Activated T-cell treated with anti-CD3 and anti-CD28 coated beads, Interleukin-2, amount 50 U/mL, for 72 hours (primary cell): ENCODE measurements around the gene GAL3ST2. TPM values are rescaled to one million over a fixed set of nuclear protein-coding genes. Genes with fewer than 3 reads are reported as not detected.

Source experiments
- ATAC-seq, 2 donors: fragments of 150-1000 bp; cut with Tn5 transposase; replicated peaks in 1 of 2; 2 replicates each; pipeline ENCODE4 v1.10.0; 2021; ENCODE audit warnings: moderate library complexity in 2 of 2, mild to moderate bottlenecking in 1 of 2
- DNase-seq, 2 donors: peaks; one replicate each; pipeline ENCODE4 v3.0.0; 2021 to 2022; ENCODE audit warnings: mixed read lengths in 1 of 2
- H3K27ac Mint-ChIP-seq: one replicate; pipeline ENCODE4 v1.8.0; 2022; ENCODE audit warnings: mild to moderate bottlenecking, moderate library complexity, mixed read lengths
- H3K27me3 Mint-ChIP-seq: one replicate; pipeline ENCODE4 v1.8.0; 2022; ENCODE audit warnings: low read depth, mixed read lengths
- H3K36me3 Mint-ChIP-seq, 2 donors: one replicate each; pipeline ENCODE4 v1.8.0; 2022; ENCODE audit warnings: mixed read lengths in 2 of 2, mild to moderate bottlenecking in 1 of 2; ENCODE audit not compliant: insufficient read depth in 2 of 2
- H3K4me1 Mint-ChIP-seq: one replicate; pipeline ENCODE4 v1.8.0; 2022; ENCODE audit warnings: low read depth, mixed read lengths
- H3K4me3 Mint-ChIP-seq, 2 donors: one replicate each; pipeline ENCODE4 v1.8.0; 2022; ENCODE audit warnings: mild to moderate bottlenecking in 2 of 2, mixed read lengths in 2 of 2, moderate library complexity in 2 of 2
- H3K9me3 Mint-ChIP-seq, 2 donors: one replicate each; pipeline ENCODE4 v1.8.0; 2022; ENCODE audit warnings: mixed read lengths in 2 of 2
- total RNA-seq, 2 donors: library from RNA; stranded (reverse); gene quantifications; one replicate each; pipeline ENCODE4 v1.2.3, GENCODE V29; 2022

GAL3ST2 gene
- total RNA-seq, 2 donors from 2014 or later, result 0.53 to 0.82 TPM

GRCh38 chr2:241842067-241842415 lies 65.4 kb downstream of the GAL3ST2 start:
- ATAC-seq (no peak), DNase-seq (no peak)
- H3K9me3 Mint-ChIP-seq, result no peaks in the 10 kb centered on the region
- peaks cover 23% of the 10 kb centered on the region for H3K27me3 Mint-ChIP-seq
- H3K27ac Mint-ChIP-seq, result no peak overlapping the region
- H3K36me3 Mint-ChIP-seq, result peaks cover 2 to 8% of the 10 kb centered on the region in 2 donors
- peaks cover 40% of the 10 kb centered on the region for H3K4me1 Mint-ChIP-seq
- H3K4me3 Mint-ChIP-seq, result no peak overlapping the region

- H3K27me3 Mint-ChIP-seq, result peaks cover 17% of the 10 kb centered on the region
- peak overlapping the region; percentile 70 to 82 for H3K4me3 Mint-ChIP-seq
- peaks cover 2 to 8% of the 10 kb centered on the region in 2 donors for H3K36me3 Mint-ChIP-seq
- ATAC-seq (peak; percentile 30 to 45), DNase-seq (peak; percentile 66 to 68)
- H3K9me3 Mint-ChIP-seq, result no peaks in the 10 kb centered on the region
- H3K27ac Mint-ChIP-seq, result peak overlapping the region; percentile 47
- peaks cover 36% of the 10 kb centered on the region for H3K4me1 Mint-ChIP-seq
These were observed 66.1 kb downstream of the GAL3ST2 start for GRCh38 chr2:241842620-241843211.

GRCh38 chr2:241843321-241844065 lies 66.9 kb downstream of the GAL3ST2 start:
- Mint-ChIP-seq H3K27ac (peak overlapping the region; percentile 47), H3K4me3 (peak overlapping the region; percentile 70 to 82), H3K9me3 (no peaks in the 10 kb centered on the region), H3K36me3 (peaks cover 2 to 8% of the 10 kb centered on the region in 2 donors), H3K27me3 (peaks cover 9% of the 10 kb centered on the region), H3K4me1 (peaks cover 36% of the 10 kb centered on the region)
- ATAC-seq (no peak), DNase-seq (no peak)

- Mint-ChIP-seq H3K36me3 (peaks cover 2 to 8% of the 10 kb centered on the region in 2 donors), H3K4me3 (peak overlapping the region; percentile 61), H3K4me1 (peaks cover 36% of the 10 kb centered on the region), H3K27me3 (peaks cover 5% of the 10 kb centered on the region), H3K9me3 (no peaks in the 10 kb centered on the region), H3K27ac (peak overlapping the region; percentile 70)
- ATAC-seq (peak; percentile 91 to 92), DNase-seq (peak; percentile 94 to 95)
These were observed 67.6 kb downstream of the GAL3ST2 start for GRCh38 chr2:241844066-241844728.

GRCh38 chr2:241844831-241845578 lies 68.4 kb downstream of the GAL3ST2 start:
- no peak for ATAC-seq
- Mint-ChIP-seq H3K4me1 (peaks cover 36% of the 10 kb centered on the region), H3K9me3 (no peaks in the 10 kb centered on the region), H3K27me3 (no peaks in the 10 kb centered on the region), H3K4me3 (peak overlapping the region; percentile 61), H3K27ac (peak overlapping the region; percentile 94), H3K36me3 (peaks cover 2 to 8% of the 10 kb centered on the region in 2 donors)
- no peak for DNase-seq

- Mint-ChIP-seq H3K36me3 (peaks cover 2 to 8% of the 10 kb centered on the region in 2 donors), H3K27me3 (no peaks in the 10 kb centered on the region), H3K4me3 (peak overlapping the region; percentile 61), H3K4me1 (peaks cover 36% of the 10 kb centered on the region), H3K9me3 (no peaks in the 10 kb centered on the region), H3K27ac (peak overlapping the region; percentile 48)
- DNase-seq (no peak), ATAC-seq (no peak)
These were observed 69.8 kb downstream of the GAL3ST2 start for GRCh38 chr2:241846406-241846805.

GRCh38 chr2:241848761-241849615 lies 72.4 kb downstream of the GAL3ST2 start:
- Mint-ChIP-seq H3K9me3 (no peaks in the 10 kb centered on the region), H3K36me3 (peaks cover 2 to 8% of the 10 kb centered on the region in 2 donors), H3K27me3 (no peaks in the 10 kb centered on the region), H3K4me3 (no peak overlapping the region), H3K4me1 (peaks cover 26% of the 10 kb centered on the region), H3K27ac (no peak overlapping the region)
- no peak for DNase-seq
- ATAC-seq, result no peak

- no peaks in the 10 kb centered on the region for H3K27me3 Mint-ChIP-seq
- ATAC-seq (no peak), DNase-seq (no peak)
- H3K4me3 Mint-ChIP-seq, result no peak overlapping the region
- H3K9me3 Mint-ChIP-seq, result no peaks in the 10 kb centered on the region
- peaks cover 2 to 8% of the 10 kb centered on the region in 2 donors for H3K36me3 Mint-ChIP-seq
- H3K27ac Mint-ChIP-seq, result no peak overlapping the region
- H3K4me1 Mint-ChIP-seq, result peaks cover 19% of the 10 kb centered on the region
These were observed 73.3 kb downstream of the GAL3ST2 start for GRCh38 chr2:241849616-241850543.

GRCh38 chr2:241850544-241851324 lies 74.1 kb downstream of the GAL3ST2 start:
- ATAC-seq (no peak), DNase-seq (no peak)
- peaks cover 2 to 8% of the 10 kb centered on the region in 2 donors for H3K36me3 Mint-ChIP-seq
- H3K4me1 Mint-ChIP-seq, result peaks cover 13% of the 10 kb centered on the region
- no peaks in the 10 kb centered on the region for H3K27me3 Mint-ChIP-seq
- H3K4me3 Mint-ChIP-seq, result no peak overlapping the region
- H3K9me3 Mint-ChIP-seq, result no peaks in the 10 kb centered on the region
- H3K27ac Mint-ChIP-seq, result no peak overlapping the region

GRCh38 chr2:241851325-241852115 lies 74.9 kb downstream of the GAL3ST2 start:
- Mint-ChIP-seq H3K4me1 (peaks cover 12% of the 10 kb centered on the region), H3K36me3 (peaks cover under 1 to 2% of the 10 kb centered on the region in 2 donors), H3K4me3 (no peak overlapping the region), H3K27ac (no peak overlapping the region), H3K9me3 (no peaks in the 10 kb centered on the region), H3K27me3 (no peaks in the 10 kb centered on the region)
- no peak for DNase-seq
- ATAC-seq, result no peak
